Testis (tissue), 2 donors: Measurements from ENCODE around the gene NMBR.
"Not testable (repeated sequence)": the region's sequence is repeated elsewhere in the genome, so short reads cannot be mapped to it uniquely, and the experiment has no call there.

Experiments
- POLR2A ChIP-seq: fragments of 450-650 bp; IDR thresholded peaks from one replicate; pipeline ENCODE4 v1.6.1; 2017; ENCODE audit warnings: antibody characterized with exemption, mild to moderate bottlenecking, moderate library complexity
- TF ChIP-seq, protein P1 (sequence below), 3 experiments: fragments of 450-650 bp in 2 of 3; fragments of 200-600 bp in 1 of 3; sonication (generic) in 1 of 3; IDR thresholded peaks; one replicate each; pipeline ENCODE4 v1.5.1; 2016 to 2019; ENCODE audit warnings: antibody characterized with exemption in 3 of 3, mild to moderate bottlenecking in 2 of 3, moderate library complexity in 1 of 3

DNA sequence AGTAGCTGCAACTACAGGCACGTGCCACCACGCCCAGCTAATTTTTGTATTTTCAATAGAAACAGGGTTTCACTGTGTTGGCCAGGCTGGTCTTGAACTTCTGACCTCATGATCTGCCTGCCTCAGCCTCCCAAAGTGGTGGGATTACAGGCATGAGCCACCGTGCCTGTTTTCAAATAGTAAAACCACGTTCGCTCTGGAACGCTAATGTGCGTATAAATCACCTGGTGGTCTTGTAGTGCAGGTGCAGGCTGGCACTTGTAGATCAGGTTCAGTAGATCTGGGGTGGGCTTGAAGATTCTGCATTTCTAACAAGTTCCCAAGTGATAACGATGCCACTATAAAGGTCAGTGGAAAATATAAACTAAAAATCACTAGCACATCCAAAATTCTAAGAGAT lies 41.4 kb upstream of the NMBR start:
- TF ChIP-seq, protein P1, sequence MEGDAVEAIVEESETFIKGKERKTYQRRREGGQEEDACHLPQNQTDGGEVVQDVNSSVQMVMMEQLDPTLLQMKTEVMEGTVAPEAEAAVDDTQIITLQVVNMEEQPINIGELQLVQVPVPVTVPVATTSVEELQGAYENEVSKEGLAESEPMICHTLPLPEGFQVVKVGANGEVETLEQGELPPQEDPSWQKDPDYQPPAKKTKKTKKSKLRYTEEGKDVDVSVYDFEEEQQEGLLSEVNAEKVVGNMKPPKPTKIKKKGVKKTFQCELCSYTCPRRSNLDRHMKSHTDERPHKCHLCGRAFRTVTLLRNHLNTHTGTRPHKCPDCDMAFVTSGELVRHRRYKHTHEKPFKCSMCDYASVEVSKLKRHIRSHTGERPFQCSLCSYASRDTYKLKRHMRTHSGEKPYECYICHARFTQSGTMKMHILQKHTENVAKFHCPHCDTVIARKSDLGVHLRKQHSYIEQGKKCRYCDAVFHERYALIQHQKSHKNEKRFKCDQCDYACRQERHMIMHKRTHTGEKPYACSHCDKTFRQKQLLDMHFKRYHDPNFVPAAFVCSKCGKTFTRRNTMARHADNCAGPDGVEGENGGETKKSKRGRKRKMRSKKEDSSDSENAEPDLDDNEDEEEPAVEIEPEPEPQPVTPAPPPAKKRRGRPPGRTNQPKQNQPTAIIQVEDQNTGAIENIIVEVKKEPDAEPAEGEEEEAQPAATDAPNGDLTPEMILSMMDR (IDR thresholded peaks at IDR 0.05): peak in 1 of 3 experiments; percentile 22
- not testable (repeated sequence) for TF ChIP-seq POLR2A
